GM21825 (cell line): Measurements from ENCODE around the gene RNU7-1.

Source experiments
- ATAC-seq: cut with Tn5 transposase; IDR thresholded peaks from one replicate; pipeline ENCODE4 v1.9.1; 2021; ENCODE audit warnings: mild to moderate bottlenecking, moderate library complexity; ENCODE audit not compliant: unreplicated experiment

Gene RNU7-1

DNA sequence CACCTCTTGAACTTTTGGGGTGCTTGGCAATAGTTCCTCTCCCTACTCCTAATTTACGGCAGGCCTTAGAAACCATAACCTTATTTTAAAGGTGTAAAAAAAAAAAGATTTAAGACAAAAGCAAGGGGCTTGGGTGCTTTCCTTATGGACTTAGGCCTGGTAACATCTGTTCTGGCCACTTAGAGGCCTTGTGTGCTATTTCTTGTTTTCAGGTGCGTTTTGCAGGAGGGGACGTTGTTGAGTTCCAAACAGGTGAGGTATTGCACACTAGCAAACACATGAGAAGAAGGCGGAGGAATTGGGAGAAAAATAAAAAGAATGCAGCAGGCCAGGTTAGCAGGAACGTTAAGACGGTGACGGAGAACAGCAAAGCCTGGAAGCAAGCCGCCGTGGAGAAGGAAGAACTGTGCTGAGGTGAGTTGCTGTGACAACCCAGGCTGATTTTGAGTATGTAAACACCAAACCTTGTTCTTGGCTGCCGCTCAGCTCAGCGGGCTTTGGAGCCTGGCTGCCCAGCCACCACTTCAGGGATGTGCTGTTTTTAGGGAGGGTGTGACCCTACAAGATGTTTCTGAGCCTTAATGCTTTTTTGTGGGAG lies 44.4 kb downstream of the RNU7-1 start:
- ATAC-seq, result no peak
